ENCODE results near the gene SLC51A. TPM values are rescaled to one million over a fixed set of nuclear protein-coding genes. Genes with fewer than 3 reads are reported as not detected.

The SLC51A gene
- total RNA-seq, 1 donor from 2014 or later = not detected

DNA sequence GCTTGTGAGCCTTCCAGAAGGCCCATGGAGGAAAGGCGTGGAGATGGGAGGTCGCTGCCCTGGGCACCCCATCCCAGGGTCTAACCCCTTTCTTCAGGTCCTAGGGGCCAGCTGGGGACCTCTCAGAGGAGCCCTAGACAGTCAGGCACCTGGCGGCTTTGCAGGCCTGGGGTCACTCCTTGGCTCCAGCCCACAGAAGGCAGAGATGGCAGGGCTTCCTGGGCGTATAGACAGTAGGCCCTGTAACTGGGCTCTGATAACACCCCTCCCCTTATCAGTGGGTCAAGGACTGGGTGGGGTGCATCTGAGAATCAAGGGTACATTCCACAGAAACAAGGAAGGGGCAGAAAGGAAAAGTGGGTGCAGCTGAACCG lies 21.8 kb upstream of the SLC51A start:
- TF ChIP-seq, protein P1, sequence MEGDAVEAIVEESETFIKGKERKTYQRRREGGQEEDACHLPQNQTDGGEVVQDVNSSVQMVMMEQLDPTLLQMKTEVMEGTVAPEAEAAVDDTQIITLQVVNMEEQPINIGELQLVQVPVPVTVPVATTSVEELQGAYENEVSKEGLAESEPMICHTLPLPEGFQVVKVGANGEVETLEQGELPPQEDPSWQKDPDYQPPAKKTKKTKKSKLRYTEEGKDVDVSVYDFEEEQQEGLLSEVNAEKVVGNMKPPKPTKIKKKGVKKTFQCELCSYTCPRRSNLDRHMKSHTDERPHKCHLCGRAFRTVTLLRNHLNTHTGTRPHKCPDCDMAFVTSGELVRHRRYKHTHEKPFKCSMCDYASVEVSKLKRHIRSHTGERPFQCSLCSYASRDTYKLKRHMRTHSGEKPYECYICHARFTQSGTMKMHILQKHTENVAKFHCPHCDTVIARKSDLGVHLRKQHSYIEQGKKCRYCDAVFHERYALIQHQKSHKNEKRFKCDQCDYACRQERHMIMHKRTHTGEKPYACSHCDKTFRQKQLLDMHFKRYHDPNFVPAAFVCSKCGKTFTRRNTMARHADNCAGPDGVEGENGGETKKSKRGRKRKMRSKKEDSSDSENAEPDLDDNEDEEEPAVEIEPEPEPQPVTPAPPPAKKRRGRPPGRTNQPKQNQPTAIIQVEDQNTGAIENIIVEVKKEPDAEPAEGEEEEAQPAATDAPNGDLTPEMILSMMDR (IDR thresholded peaks at IDR 0.05) = no peak
- intact Hi-C loops (cut with DNase I) = no loop called here
- Histone ChIP-seq H3K36me3 (no peaks in the 10 kb centered on the region), H3K27ac (no peak overlapping the region), H3K4me1 (no peaks in the 10 kb centered on the region), H3K9me3 (no peaks in the 10 kb centered on the region), H3K4me3 (no peak overlapping the region), H3K27me3 (no peaks in the 10 kb centered on the region)
- DNase-seq (ENCODE audit: low spot score in 2 of 2) = no peak

DNA sequence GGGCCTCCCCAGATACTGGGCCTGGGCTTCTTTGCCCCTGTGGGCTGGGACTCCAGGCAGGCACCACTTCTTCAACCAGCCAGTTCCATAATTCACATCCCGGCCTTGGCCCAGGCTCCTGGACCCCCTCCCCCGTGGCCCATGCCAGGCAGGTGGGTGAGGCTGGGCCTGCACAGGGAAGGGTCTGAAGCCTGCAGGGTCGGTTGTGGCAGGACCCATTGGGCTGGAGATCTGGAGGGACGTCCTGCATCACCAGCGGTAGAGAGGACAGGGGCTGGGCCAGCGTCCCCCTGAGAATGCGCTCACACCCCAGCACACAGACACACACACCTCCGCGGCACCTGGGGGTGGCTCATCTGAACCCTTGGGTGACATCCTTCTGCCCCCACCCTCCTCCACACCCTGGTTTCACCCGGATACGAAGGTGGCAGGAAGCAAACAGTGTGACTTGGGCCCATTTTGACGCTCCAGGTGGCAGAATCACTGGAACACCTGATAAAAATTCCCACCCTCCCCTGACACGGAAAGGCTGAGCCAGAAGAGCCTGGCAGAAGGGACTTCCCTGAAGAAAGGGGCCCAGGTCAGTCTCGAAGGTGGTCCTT lies 20.6 kb upstream of the SLC51A start:
- H3K9me3 ChIP-seq = no peaks in the 10 kb centered on the region
- no peak for DNase-seq (ENCODE audit: low spot score in 2 of 2)
- intact Hi-C loops (cut with DNase I) = loop anchor here (5.0 kb wide), 1 partner anchor 123 kb away; no protein-coding TSS in a partner anchor
- H3K4me1 ChIP-seq = no peaks in the 10 kb centered on the region
- H3K36me3 ChIP-seq = no peaks in the 10 kb centered on the region
- TF ChIP-seq, protein P1 (IDR thresholded peaks at IDR 0.05) = no peak
- H3K27me3 ChIP-seq = no peaks in the 10 kb centered on the region
- H3K4me3 ChIP-seq = no peak overlapping the region
- H3K27ac ChIP-seq = no peak overlapping the region

DNA sequence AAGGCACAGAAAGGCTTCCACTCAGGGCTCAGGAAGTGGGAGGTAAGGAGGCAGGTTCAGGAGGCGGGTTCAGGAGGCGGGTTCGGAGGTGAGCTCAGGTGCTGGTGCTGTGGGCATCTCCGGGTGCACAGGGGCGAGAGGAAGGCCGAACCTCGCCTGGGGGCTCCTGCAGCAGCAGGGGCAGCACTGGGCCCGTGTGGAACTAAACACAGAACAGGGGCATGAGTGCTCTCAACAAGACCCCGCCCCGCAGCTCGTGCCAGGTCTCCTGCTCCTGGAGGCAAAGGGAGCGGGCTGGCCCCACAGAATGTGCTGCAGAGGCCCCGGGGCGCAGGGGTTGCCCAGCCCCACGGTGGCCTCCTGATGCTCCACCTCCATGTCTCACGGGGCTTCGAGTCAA lies 18.8 kb upstream of the SLC51A start:
- intact Hi-C loops (cut with DNase I) = loop anchor here (5.0 kb wide), 1 partner anchor 125 kb away; no protein-coding TSS in a partner anchor
- Histone ChIP-seq H3K4me3 (no peak overlapping the region), H3K27ac (no peak overlapping the region), H3K27me3 (no peaks in the 10 kb centered on the region), H3K36me3 (no peaks in the 10 kb centered on the region), H3K4me1 (no peaks in the 10 kb centered on the region), H3K9me3 (no peaks in the 10 kb centered on the region)
- no peak for DNase-seq (ENCODE audit: low spot score in 2 of 2)
- TF ChIP-seq, protein P1 (IDR thresholded peaks at IDR 0.05) = no peak

DNA sequence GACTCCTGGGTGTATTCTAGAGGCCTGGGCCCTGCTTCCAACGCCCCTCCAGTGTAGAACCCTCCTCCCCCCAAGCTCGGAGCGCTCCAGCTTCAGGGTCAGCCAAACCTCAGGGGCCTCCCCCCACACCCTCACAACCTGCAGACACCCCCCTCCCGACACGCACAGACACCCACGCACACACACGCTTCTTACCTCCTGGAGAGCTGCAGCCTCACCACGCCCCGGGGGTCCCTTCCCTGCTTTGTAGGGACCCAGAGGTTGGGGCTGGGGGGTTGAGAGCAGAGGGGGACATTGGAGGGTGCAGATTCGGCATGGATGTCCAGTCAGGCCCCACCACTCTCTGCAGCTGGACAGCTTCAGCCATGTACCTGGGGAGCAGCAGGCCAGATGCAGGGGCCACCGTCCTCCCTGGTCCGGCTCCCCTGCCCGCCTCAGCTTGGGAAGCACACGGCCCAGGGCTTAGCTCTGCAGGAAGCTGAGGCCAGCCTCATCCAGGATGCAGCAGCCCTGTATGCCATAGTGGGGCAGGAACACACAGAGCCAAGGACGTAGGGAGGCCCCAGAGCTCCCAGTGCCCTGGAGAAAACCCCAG lies 18.2 kb upstream of the SLC51A start:
- H3K36me3 ChIP-seq = no peaks in the 10 kb centered on the region
- TF ChIP-seq, protein P1 (IDR thresholded peaks at IDR 0.05) = no peak

DNA sequence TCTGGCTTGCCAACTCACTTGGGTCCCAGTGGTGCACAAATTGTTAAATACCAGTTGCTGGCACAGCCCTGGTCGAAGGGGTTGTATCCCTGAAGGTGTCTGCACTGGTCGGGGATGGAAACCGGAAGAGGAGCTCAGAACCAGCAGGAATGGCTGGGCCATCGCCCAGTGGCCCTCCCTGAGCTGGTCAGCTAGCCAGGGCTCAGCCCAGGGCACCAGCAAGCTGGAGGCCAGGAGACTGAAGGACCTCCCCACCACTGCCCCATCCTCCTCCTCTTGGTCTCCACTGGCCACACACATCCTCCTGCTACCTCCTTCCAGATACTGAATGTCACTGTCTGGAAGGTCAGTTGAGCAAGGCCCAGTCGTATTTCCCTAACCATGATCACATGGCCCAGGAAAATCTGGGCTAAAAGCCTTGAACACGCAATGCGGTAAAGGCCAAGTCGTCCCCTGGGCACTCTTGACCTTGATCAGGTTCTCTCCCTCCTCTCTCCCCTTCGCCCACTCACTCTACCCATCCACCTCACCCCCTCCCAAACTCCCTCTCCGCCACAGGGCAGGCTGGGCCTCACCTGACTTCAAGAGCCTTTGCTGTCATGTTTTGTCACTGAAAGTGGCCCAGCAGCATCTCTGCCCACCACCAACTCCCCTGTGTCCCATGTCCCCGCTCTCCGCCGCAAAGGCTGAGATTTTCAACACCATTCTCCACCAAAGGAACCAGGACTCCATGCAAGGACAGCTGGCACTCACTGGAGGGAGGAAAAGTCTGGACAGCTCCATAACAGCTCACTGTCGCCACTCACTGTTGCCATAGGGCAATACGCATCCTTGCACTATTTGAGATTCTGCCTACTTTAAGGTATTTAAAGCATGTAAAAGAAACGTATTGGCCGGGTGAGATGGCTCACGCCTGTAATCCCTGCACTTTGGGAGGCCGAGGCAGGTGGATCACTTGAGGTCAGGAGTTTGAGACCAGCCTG lies 17.3 kb upstream of the SLC51A start:
- Histone ChIP-seq H3K9me3 (no peaks in the 10 kb centered on the region), H3K4me3 (no peak overlapping the region), H3K4me1 (no peaks in the 10 kb centered on the region), H3K36me3 (no peaks in the 10 kb centered on the region), H3K27me3 (no peaks in the 10 kb centered on the region), H3K27ac (no peak overlapping the region)
- TF ChIP-seq, protein P1 (IDR thresholded peaks at IDR 0.05) = no peak
- intact Hi-C loops (cut with DNase I) = loop anchor here (5.0 kb wide), 1 partner anchor 127 kb away; no protein-coding TSS in a partner anchor
- DNase-seq (ENCODE audit: low spot score in 2 of 2) = no peak

More for the DNA sequence above, 18.2 kb upstream of the SLC51A start:
- Histone ChIP-seq H3K27ac (no peak overlapping the region), H3K4me1 (no peaks in the 10 kb centered on the region), H3K4me3 (no peak overlapping the region), H3K27me3 (no peaks in the 10 kb centered on the region), H3K9me3 (no peaks in the 10 kb centered on the region)
- DNase-seq (ENCODE audit: low spot score in 2 of 2) = no peak
- intact Hi-C loops (cut with DNase I) = loop anchor here (5.0 kb wide), 1 partner anchor 126 kb away; no protein-coding TSS in a partner anchor

Measured in ascending aorta (tissue), 2 donors.